Esophagus muscularis mucosa (tissue), 4 donors: ENCODE data around the gene GRK2. TPM values are rescaled to one million over a fixed set of nuclear protein-coding genes. Genes with fewer than 3 reads are reported as not detected.
A peak's percentile ranks its signal among the peaks of the same experiment; 100 is the strongest.

Experiments used
- DNase-seq: peaks from one replicate; pipeline ENCODE4 v3.0.0-alpha.2; 2017; ENCODE audit errors: extremely low spot score
- H3K27ac ChIP-seq, 4 donors: fragments of 200-600 bp; sonication (generic); replicated peaks in 1 of 4; 1 replicate in 3 of 4; 2 replicates in 1 of 4; pipeline ENCODE4 v1.5.1; 2016 to 2019; ENCODE audit warnings: mild to moderate bottlenecking in 1 of 4
- H3K27me3 ChIP-seq, 4 donors: fragments of 200-600 bp; sonication (generic); one replicate each; pipeline versions ENCODE4 v1.5.1 to v1.6.0; 2016 to 2019
- H3K36me3 ChIP-seq, 4 donors: fragments of 200-600 bp; sonication (generic); one replicate each; pipeline ENCODE4 v1.5.1; 2016 to 2019
- H3K4me1 ChIP-seq, 4 donors: fragments of 200-600 bp; sonication (generic); one replicate each; pipeline ENCODE4 v1.5.1; 2016 to 2019
- H3K4me3 ChIP-seq, 4 donors: fragments of 200-600 bp; sonication (generic); 1 replicate in 2 of 4; 2 replicates in 2 of 4; pipeline ENCODE4 v1.5.1; 2016 to 2019; ENCODE audit warnings: mild to moderate bottlenecking in 4 of 4, moderate library complexity in 1 of 4
- H3K9me3 ChIP-seq, 4 donors: fragments of 200-600 bp; sonication (generic); 1 replicate in 3 of 4; 2 replicates in 1 of 4; pipeline ENCODE4 v1.5.1; 2016 to 2019
- EP300 ChIP-seq: sonication (generic); formaldehyde crosslinking; IDR thresholded peaks from one replicate; pipeline ENCODE4 v1.6.1; 2017; ENCODE audit warnings: antibody characterized with exemption
- POLR2A ChIP-seq: fragments of 450-650 bp; IDR thresholded peaks from one replicate; pipeline ENCODE4 v1.6.1; 2017; ENCODE audit warnings: antibody characterized with exemption, moderate library complexity, mild to moderate bottlenecking, low read depth
- POLR2AphosphoS5 ChIP-seq, 2 donors: sonication (generic); formaldehyde crosslinking; IDR thresholded peaks; one replicate each; pipeline ENCODE4 v1.6.1; 2017; ENCODE audit warnings: antibody characterized with exemption in 2 of 2
- WGBS: methylation state at CpG from one replicate; pipeline ENCODE4 v1.1.5; 2018; 5-methylcytosine and 5-hydroxymethylcytosine counted together
- intact Hi-C: fragments of 100-400 bp; cut with DNase I; formaldehyde crosslinking; loops from one replicate; pipeline ENCODE4 v1.15.1; 2023
- total RNA-seq, 4 donors: library from RNA; depleted of rRNA; stranded (reverse); fragments of >200 nt; gene quantifications; one replicate each; pipeline versions ENCODE4 v1.1.0 to v1.2.1, GENCODE V29; 2016
- TF ChIP-seq, protein P1 (sequence below), 3 experiments: fragments of 200-600 bp in 2 of 3; fragments of 450-650 bp in 1 of 3; sonication (generic) in 2 of 3; IDR thresholded peaks; one replicate each; pipeline ENCODE4 v1.5.1; 2017 to 2019; ENCODE audit warnings: antibody characterized with exemption in 3 of 3, mild to moderate bottlenecking in 2 of 3, moderate library complexity in 1 of 3

GRK2 gene
- total RNA-seq, 4 donors from 2014 or later: 46.9 to 68.8 (median 59.5) TPM

DNA sequence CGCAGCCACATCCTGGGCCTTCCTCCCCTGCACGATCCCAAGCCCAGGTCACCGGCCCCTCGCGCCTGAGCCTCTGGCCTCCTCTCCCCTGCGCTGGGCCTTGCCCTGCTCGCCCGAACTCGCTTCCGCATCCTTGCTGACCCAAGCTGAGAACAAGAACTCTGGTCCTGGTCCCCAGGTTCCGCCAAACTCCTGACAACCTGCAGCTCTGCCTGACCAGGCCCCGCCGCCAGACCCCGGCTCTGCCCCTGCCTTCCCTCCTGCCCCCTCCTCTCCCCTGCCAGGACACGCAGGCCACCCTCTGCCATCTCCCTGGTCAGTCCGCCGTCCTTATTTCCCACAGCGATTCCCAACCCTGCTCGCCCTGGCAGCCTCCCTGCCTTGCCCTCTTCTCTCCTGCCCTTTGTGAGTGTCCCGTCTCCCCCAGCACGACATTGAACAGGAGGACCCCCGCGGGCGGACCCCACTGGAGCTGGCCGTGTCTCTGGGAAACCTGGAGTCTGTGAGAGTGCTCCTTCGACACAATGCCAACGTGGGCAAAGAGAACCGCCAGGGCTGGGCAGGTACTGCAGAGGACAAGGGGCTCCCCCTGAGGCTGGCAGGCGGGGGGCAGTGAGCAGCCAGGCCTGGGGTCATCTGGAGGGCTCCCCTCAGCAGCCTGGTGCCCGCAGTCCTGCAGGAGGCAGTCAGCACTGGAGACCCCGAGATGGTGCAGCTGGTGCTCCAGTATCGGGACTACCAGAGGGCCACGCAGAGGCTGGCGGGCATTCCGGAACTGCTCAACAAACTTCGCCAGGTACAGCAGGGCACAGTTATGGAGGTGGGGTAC, 23.6 kb downstream of the GRK2 start:
- peak overlapping the region; percentile 88 to 98 (median 93) for H3K27ac ChIP-seq
- TF ChIP-seq, protein P1, sequence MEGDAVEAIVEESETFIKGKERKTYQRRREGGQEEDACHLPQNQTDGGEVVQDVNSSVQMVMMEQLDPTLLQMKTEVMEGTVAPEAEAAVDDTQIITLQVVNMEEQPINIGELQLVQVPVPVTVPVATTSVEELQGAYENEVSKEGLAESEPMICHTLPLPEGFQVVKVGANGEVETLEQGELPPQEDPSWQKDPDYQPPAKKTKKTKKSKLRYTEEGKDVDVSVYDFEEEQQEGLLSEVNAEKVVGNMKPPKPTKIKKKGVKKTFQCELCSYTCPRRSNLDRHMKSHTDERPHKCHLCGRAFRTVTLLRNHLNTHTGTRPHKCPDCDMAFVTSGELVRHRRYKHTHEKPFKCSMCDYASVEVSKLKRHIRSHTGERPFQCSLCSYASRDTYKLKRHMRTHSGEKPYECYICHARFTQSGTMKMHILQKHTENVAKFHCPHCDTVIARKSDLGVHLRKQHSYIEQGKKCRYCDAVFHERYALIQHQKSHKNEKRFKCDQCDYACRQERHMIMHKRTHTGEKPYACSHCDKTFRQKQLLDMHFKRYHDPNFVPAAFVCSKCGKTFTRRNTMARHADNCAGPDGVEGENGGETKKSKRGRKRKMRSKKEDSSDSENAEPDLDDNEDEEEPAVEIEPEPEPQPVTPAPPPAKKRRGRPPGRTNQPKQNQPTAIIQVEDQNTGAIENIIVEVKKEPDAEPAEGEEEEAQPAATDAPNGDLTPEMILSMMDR (IDR thresholded peaks at IDR 0.05): no peak
- TF ChIP-seq EP300: no peak
- no peak for TF ChIP-seq POLR2AphosphoS5 (IDR thresholded peaks at IDR 0.05)
- TF ChIP-seq POLR2A: no peak
- H3K9me3 ChIP-seq: no peaks in the 10 kb centered on the region
- peak overlapping the region; percentile 66 to 97 (median 74) for H3K4me3 ChIP-seq
- intact Hi-C loops: no loop called here
- DNase-seq: no peak
- H3K4me1 ChIP-seq: peaks cover 36 to 77% (median 73%) of the 10 kb centered on the region in 4 donors
- WGBS: 25% methylated on average over 20 of the region's 36 CpGs
- H3K27me3 ChIP-seq: no peaks in the 10 kb centered on the region
- peaks cover 8 to 47% (median 42%) of the 10 kb centered on the region in 4 donors for H3K36me3 ChIP-seq

GRCh38 chr11:67290801-67291200, 24.5 kb downstream of the GRK2 start:
- peaks cover 36 to 70% (median 67%) of the 10 kb centered on the region in 4 donors for H3K4me1 ChIP-seq
- peaks cover 0 to 4% (median 2%) of the 10 kb centered on the region in 4 donors for H3K9me3 ChIP-seq
- H3K27ac ChIP-seq: peak overlapping the region; percentile 88 to 98 (median 93)
- peaks cover 7 to 45% (median 40%) of the 10 kb centered on the region in 4 donors for H3K36me3 ChIP-seq
- no peaks in the 10 kb centered on the region for H3K27me3 ChIP-seq
- intact Hi-C loops: no loop called here
- H3K4me3 ChIP-seq: peak overlapping the region in 2 of 4 donors; percentile 72 to 97
- no peak for DNase-seq
- no peak for TF ChIP-seq EP300
- TF ChIP-seq POLR2AphosphoS5 (IDR thresholded peaks at IDR 0.05): peak in 1 of 2 donors; percentile 13
- no CpG with 5 or more reads among the region's 7 CpGs for WGBS

DNA sequence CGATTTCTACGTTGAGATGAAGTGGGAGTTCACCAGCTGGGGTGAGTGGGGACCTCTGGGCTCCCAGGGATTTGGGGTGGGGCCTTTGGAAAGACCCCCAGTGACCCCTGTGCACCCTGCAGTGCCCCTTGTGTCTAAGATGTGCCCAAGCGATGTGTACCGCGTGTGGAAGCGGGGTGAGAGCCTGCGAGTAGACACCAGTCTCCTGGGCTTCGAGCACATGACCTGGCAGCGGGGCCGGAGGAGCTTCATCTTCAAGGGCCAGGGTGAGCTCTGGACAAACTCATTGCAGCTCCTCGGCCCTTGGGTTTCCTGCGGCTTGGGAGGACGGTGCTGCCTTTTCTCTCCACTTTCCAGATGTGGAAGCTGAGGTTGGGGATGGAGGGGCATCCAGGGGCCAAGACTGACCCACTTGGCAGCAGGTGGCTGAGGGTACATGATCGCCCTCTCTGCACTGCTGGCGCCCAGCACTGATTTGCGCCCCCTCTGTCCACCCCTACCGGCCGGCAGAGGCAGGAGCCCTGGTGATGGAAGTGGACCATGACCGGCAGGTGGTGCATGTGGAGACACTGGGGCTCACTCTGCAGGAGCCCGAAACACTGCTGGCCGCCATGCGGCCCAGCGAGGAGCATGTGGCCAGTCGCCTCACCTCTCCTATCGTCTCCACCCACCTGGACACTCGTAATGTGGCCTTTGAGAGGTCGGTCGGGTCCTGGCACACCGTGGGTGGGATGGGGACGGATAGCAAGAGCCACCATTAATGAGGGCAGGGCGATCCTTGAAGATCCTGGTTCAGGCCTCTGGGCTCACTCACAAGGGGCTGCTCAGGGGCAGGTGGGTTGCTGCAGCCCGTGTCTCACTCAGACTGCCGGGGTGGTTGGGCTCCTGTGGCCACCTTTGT, 25.5 kb downstream of the GRK2 start:
- H3K27ac ChIP-seq: peak overlapping the region in 1 of 4 donors; percentile 27
- 93% methylated on average over 15 of the region's 33 CpGs for WGBS

DNA sequence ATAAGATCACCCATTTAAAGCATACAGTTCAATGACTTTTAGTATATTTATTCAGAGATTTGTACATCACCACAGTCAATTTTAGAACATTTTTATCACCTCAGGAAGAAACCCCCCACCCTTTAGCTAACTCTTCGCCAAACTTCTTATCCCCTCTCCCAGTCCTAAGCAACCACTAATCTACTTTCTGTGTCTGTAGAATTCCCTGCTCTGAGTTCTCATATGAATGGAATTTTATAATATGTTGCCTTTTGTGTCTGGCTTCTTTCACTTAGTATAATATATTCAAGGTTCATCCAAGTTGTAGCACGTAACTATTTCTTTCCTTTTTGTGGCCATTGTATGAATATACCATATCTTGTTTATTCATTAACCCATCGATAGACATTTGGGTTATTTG, 26.4 kb downstream of the GRK2 start:
- no peak for DNase-seq
- intact Hi-C loops: no loop called here
- Histone ChIP-seq H3K36me3 (peaks cover 7 to 41% (median 36%) of the 10 kb centered on the region in 4 donors), H3K27me3 (no peaks in the 10 kb centered on the region), H3K4me1 (peaks cover 22 to 52% (median 49%) of the 10 kb centered on the region in 4 donors), H3K9me3 (peaks cover 0 to 9% (median 3%) of the 10 kb centered on the region in 4 donors), H3K27ac (peak overlapping the region in 1 of 4 donors; percentile 27), H3K4me3 (no peak overlapping the region)
- no peak for TF ChIP-seq EP300
- TF ChIP-seq POLR2AphosphoS5 (IDR thresholded peaks at IDR 0.05): no peak
- no peak for TF ChIP-seq POLR2A
- TF ChIP-seq, protein P1 (IDR thresholded peaks at IDR 0.05): no peak
- 51% methylated on average over 3 of the region's 3 CpGs for WGBS

More for the DNA sequence above, 25.5 kb downstream of the GRK2 start:
- intact Hi-C loops: no loop called here
- H3K4me1 ChIP-seq: peaks cover 32 to 61% (median 59%) of the 10 kb centered on the region in 4 donors
- TF ChIP-seq EP300 (no peak), POLR2AphosphoS5 (IDR thresholded peaks at IDR 0.05) (no peak), POLR2A (no peak)
- TF ChIP-seq, protein P1 (IDR thresholded peaks at IDR 0.05): no peak
- H3K27me3 ChIP-seq: no peaks in the 10 kb centered on the region
- H3K9me3 ChIP-seq: peaks cover 0 to 9% (median 3%) of the 10 kb centered on the region in 4 donors
- no peak for DNase-seq
- H3K4me3 ChIP-seq: no peak overlapping the region
- H3K36me3 ChIP-seq: peaks cover 7 to 40% (median 33%) of the 10 kb centered on the region in 4 donors
